HepG2 (cell line): ENCODE measurements around the gene CFAP46. TPM values are rescaled to one million over a fixed set of nuclear protein-coding genes. Genes with fewer than 3 reads are reported as not detected.

Source experiments
- ATAC-seq: fragments of 200-7000 bp; cut with Tn5 transposase; 3 replicates; pipeline ENCODE4 v1.9.1; 2020; ENCODE audit warnings: mild to moderate bottlenecking, moderate library complexity
- BruUV-seq: library from RNA; stranded (reverse); fragments of 400-500 nt; replicated peaks from 2 replicates; lab custom pipeline; 2021; lab: Mats Ljungman, UMichigan
- CTCF ChIA-PET: fragments of 300-600 bp; formaldehyde crosslinking; extraction: SDS; loops from one replicate; lab custom pipeline; 2021; ENCODE audit warnings: low total read pairs, inconsistent platforms, low intra/inter-chr PET ratio; lab: Yijun Ruan, JAX
- POLR2A ChIA-PET: fragments of 350-600 bp; sonication (Branson Sonifier 250); formaldehyde crosslinking; loops from one replicate; lab custom pipeline; 2020; ENCODE audit warnings: antibody characterized with exemption, inconsistent platforms; lab: Yijun Ruan, JAX
- DNase-seq: peaks from one replicate; pipeline ENCODE4 v3.0.0-alpha.2; 2015; ENCODE audit warnings: low spot score
- FAIRE-seq: peaks from 3 replicates; lab custom pipeline; 2011; peaks lifted over from hg19 to GRCh38; lab: Jason Lieb, UNC
- H2AFZ ChIP-seq: one replicate; pipeline ENCODE4 v1.6.1; 2011; ENCODE audit warnings: low read length, inconsistent platforms
- H3K27ac ChIP-seq: fragments of 300-600 bp; 3 replicates; pipeline ENCODE4 v1.8.0; 2011; ENCODE audit warnings: mixed run types, mild to moderate bottlenecking, mixed read lengths, low read length, inconsistent platforms; ENCODE audit not compliant: insufficient read depth; ENCODE audit errors: extremely low read length
- H3K27me3 ChIP-seq, 2 experiments: fragments of 200-600 bp in 1 of 2; 2 replicates in 1 of 2; 3 replicates in 1 of 2; pipeline versions ENCODE4 v1.6.0 to v1.8.0; 2011; ENCODE audit warnings: low read length in 2 of 2, mild to moderate bottlenecking in 2 of 2, moderate library complexity in 2 of 2, inconsistent platforms in 1 of 2; ENCODE audit not compliant: insufficient read depth in 2 of 2, control insufficient read depth in 1 of 2
- H3K36me3 ChIP-seq, 2 experiments: fragments of 200-600 bp in 1 of 2; replicated peaks in 1 of 2; 2 replicates in 1 of 2; 3 replicates in 1 of 2; pipeline versions ENCODE4 v1.5.1 to v1.8.0; 2011; ENCODE audit warnings: low read length in 2 of 2, inconsistent platforms in 1 of 2; ENCODE audit not compliant: insufficient read depth in 2 of 2, control insufficient read depth in 1 of 2
- H3K4me1 ChIP-seq: 2 replicates; pipeline ENCODE4 v1.5.1; 2012; ENCODE audit warnings: low read length, inconsistent platforms; ENCODE audit not compliant: insufficient read depth
- H3K4me2 ChIP-seq: 2 replicates; pipeline ENCODE4 v1.6.0; 2011; ENCODE audit warnings: low read depth, low read length, inconsistent platforms
- H3K4me3 ChIP-seq, 3 experiments: fragments of 200-600 bp in 1 of 3; sonication (generic), shearing (Covaris generic) in 1 of 3; replicated peaks in 1 of 3; 2 replicates each; pipeline ENCODE4 v1.5.1; 2011 to 2016; ENCODE audit warnings: low read length in 3 of 3, inconsistent platforms in 2 of 3, low read depth in 2 of 3, mild to moderate bottlenecking in 2 of 3, control low read depth in 1 of 3, mixed read lengths in 1 of 3; ENCODE audit not compliant: insufficient read depth in 1 of 3
- H3K79me2 ChIP-seq: one replicate; pipeline ENCODE4 v1.6.1; 2011; ENCODE audit warnings: low read length, inconsistent platforms; ENCODE audit not compliant: insufficient read depth
- H3K9ac ChIP-seq: 2 replicates; pipeline ENCODE4 v1.6.0; 2011; ENCODE audit warnings: mild to moderate bottlenecking, low read depth, low read length, inconsistent platforms; ENCODE audit not compliant: insufficient read depth
- H3K9me3 ChIP-seq: 2 replicates; pipeline ENCODE4 v1.5.1; 2012; ENCODE audit warnings: mild to moderate bottlenecking, low read length
- H4K20me1 ChIP-seq: 2 replicates; pipeline ENCODE4 v1.6.0; 2011; ENCODE audit warnings: inconsistent platforms, mild to moderate bottlenecking, low read length, moderate library complexity; ENCODE audit not compliant: insufficient read depth
- DMAP1 ChIP-seq: IDR thresholded peaks from 2 replicates; pipeline ENCODE4 v1.6.1; 2016
- JDP2 ChIP-seq: sonication (generic); formaldehyde crosslinking; IDR thresholded peaks from 2 replicates; pipeline ENCODE4 v1.8.1; 2022; ENCODE audit warnings: missing genetic modification reagents, borderline replicate concordance
- JUNB ChIP-seq: sonication (generic); formaldehyde crosslinking; IDR thresholded peaks from 2 replicates; pipeline ENCODE4 v1.8.0; 2022; ENCODE audit warnings: missing genetic modification reagents, mild to moderate bottlenecking, borderline replicate concordance
- KDM2A ChIP-seq: sonication (generic); formaldehyde crosslinking; IDR thresholded peaks from 2 replicates; pipeline ENCODE4 v1.4.0; 2020; ENCODE audit warnings: low read depth, missing genetic modification reagents, borderline replicate concordance
- MNT ChIP-seq: fragments of 450-650 bp; IDR thresholded peaks from 2 replicates; pipeline ENCODE4 v1.6.1; 2016
- RARG ChIP-seq: sonication (generic); formaldehyde crosslinking; IDR thresholded peaks from 2 replicates; pipeline ENCODE4 v1.4.0; 2020; ENCODE audit warnings: low read depth, mild to moderate bottlenecking, missing genetic modification reagents
- SETDB1 ChIP-seq: sonication (generic); formaldehyde crosslinking; IDR thresholded peaks from 2 replicates; pipeline ENCODE4 v1.5.1; 2020; ENCODE audit warnings: missing genetic modification reagents, mild to moderate bottlenecking, borderline replicate concordance
- ZMYM3 ChIP-seq: sonication (generic); formaldehyde crosslinking; IDR thresholded peaks from 2 replicates; pipeline ENCODE4 v1.5.1; 2020; ENCODE audit warnings: mild to moderate bottlenecking, missing genetic modification reagents
- ZNF224 ChIP-seq: sonication (generic); formaldehyde crosslinking; IDR thresholded peaks from 2 replicates; pipeline ENCODE4 v1.5.0; 2020; ENCODE audit warnings: mild to moderate bottlenecking, missing genetic modification reagents
- WGBS: methylation state at CpG from one replicate; pipeline ENCODE4 v1.1.6; 2017; ENCODE audit warnings: low lambda C conversion rate; 5-methylcytosine and 5-hydroxymethylcytosine counted together
- in situ Hi-C: cut with HindIII; loops from 2 replicates; pipeline ENCODE4 v1.10.0; 2017; ENCODE audit warnings: low pct_unique_long_range_greater_than_20kb; ENCODE audit not compliant: extremely low pct_ligation_motif_present
- intact Hi-C: fragments of 100-400 bp; cut with micrococcal nuclease; formaldehyde crosslinking; loops from one replicate; pipeline ENCODE4 v1.10.0; 2022; ENCODE audit not compliant: unreplicated experiment
- polyA plus RNA-seq, 8 experiments: library from polyadenylated mRNA; depleted of rRNA in 3 of 8; stranded (reverse) in 7 of 8; unstranded in 1 of 8; fragments of >200 nt; fragmentation: Illumina TruSeq in 4 of 8; extraction: Trizol in 4 of 8; gene quantifications; 2 replicates each; pipeline versions ENCODE4 v1.2.1 to v1.2.3, GENCODE V29; 2011 to 2016; ENCODE audit warnings: low read depth in 4 of 8, missing spikeins in 1 of 8, mixed read lengths in 1 of 8; ENCODE audit not compliant: insufficient read depth in 1 of 8
- total RNA-seq, 5 experiments: library from RNA; depleted of rRNA; stranded (reverse); fragments of >200 nt; fragmentation: Illumina TruSeq; extraction: Trizol; gene quantifications; 2 replicates each; pipeline ENCODE4 v1.2.3, GENCODE V29; 2016; ENCODE audit warnings: low read depth in 1 of 5

The CFAP46 gene
- total and polyA plus RNA-seq, 2 of the 13 experiments (the other 11 are each of a cell fraction or from before 2014, with no cell fraction given): 0.24 to 0.84 TPM

GRCh38 chr10:132834891-132835847 is 107.2 kb downstream of the CFAP46 start (continued):
- TF ChIP-seq JDP2 (CRISPR knock-in tag) (no peak), ZNF224 (no peak), KDM2A (CRISPR knock-in tag) (no peak), RARG (CRISPR knock-in tag) (no peak), ZMYM3 (CRISPR knock-in tag) (no peak), SETDB1 (CRISPR knock-in tag) (no peak), DMAP1 (CRISPR knock-in tag) (no peak)
- TF ChIP-seq, all 625 proteins: peak for 0

- ChIA-PET CTCF (no interaction called here), POLR2A (no interaction called here)
- H3K36me3 ChIP-seq: no peaks in the 10 kb centered on the region
- peaks cover 6 to 44% of the 10 kb centered on the region in 2 experiments for H3K27me3 ChIP-seq
- ATAC-seq: no peak
- in situ Hi-C loops (no loop called here), intact Hi-C loops (no loop called here)
- BruUV-seq: no TSS peak
- DNase-seq: no peak
- peaks cover 10% of the 10 kb centered on the region for H3K4me1 ChIP-seq
- 0 out of 2 replicates have a peak, but pooled peaks have one; percentile 10 for TF ChIP-seq MNT
- no peak for TF ChIP-seq JUNB (CRISPR knock-in tag)
- no peak overlapping the region for H3K4me3 ChIP-seq
- no peaks in the 10 kb centered on the region for H3K79me2 ChIP-seq
- no peak for FAIRE-seq
- no peak overlapping the region for H2AFZ ChIP-seq
- no peaks in the 10 kb centered on the region for H3K9me3 ChIP-seq
- no CpG with 5 or more reads among the region's 18 CpGs for WGBS
- H3K9ac ChIP-seq: no peak overlapping the region
- H4K20me1 ChIP-seq: no peaks in the 10 kb centered on the region
- H3K27ac ChIP-seq: no peak overlapping the region
- H3K4me2 ChIP-seq: no peak overlapping the region
These were observed 108.0 kb downstream of the CFAP46 start for GRCh38 chr10:132834311-132834761.
